NCI-H2196 (cell line): ENCODE data around the gene IFNGR1.
"Not testable (repeated sequence)": the region's sequence is repeated elsewhere in the genome, so short reads cannot be mapped to it uniquely, and the experiment has no call there.

Experiments used
- DNase-seq: peaks from one replicate; lab custom pipeline; 2025; ENCODE audit not compliant: unreplicated experiment; lab: John Stamatoyannopoulos, UW

Gene IFNGR1

DNA sequence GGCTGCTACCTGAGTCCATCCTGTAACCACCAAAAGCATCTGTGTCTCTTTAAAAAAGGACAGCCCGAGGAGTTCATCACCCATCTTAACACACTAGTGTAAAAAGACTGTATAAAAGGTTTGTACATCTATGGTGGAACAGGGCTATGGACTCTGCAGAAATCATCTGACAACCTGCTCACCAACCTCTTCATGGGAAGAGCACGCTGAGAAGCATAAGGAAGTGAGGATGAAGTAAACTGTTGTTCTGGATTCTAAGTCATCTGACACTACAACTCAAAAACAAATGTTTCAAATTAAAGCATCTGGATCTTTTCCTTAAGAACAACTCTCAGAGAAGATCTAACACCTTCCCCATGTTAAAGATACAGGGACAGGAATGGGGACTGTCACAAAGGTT, 5.4 kb downstream of the IFNGR1 start:
- no peak for DNase-seq

DNA sequence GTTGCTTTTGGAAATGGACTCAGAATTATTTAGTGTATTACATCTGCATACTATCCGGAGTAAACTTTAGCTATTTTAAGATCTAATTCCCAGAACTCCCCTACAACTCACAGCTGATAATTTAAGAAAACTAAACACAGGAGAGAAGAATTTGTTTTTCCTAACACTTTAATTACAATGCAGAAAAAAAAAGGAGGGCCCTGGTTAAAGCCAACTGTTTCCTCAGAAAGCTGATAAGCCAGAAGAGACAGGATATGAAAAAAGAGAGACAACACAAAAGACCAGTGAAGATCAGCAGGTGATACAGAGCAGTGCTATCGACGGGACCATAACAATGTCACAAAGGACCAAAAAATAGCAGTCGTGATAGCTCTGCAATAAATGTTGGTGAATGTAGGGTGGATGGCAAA, 5.8 kb downstream of the IFNGR1 start:
- no peak for DNase-seq

DNA sequence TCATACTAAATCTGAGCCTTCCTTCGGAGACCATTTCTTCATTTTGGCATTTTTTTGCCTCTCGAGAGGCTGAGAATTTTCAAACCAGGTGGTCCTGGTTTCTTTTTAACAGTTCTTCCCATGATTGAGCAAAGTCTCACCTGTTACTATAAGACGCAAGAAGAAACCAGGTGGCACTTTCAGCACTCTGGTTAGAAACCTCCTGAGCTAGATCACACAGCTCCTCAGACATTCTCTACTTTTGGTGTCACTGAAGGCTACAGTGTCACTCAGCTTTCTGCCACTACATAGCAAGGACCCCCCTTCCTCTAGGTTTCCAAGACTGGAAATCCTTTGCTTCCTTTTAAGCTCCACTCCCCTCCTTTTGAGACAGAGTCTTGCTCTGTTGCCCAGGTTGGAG, 7.3 kb downstream of the IFNGR1 start:
- no peak for DNase-seq

DNA sequence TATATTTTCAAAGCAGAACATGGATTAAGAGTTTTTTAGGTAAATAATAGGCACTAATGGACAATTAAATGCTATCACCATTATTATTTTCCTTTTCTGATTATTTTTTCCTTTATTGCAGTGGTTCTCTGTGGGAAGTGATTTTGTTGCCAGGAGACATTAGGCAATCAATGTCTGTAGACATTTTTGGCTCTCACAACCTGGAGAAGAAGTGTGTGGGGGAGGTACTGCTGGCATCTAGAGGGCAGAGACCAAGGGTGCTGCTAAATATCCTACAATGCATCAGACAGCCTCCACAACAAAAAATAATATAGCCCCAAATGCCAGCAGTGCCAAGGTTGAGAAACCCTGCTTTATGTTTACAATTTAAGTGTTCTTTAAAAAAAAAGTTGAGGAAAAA, 8.3 kb downstream of the IFNGR1 start:
- no peak for DNase-seq

DNA sequence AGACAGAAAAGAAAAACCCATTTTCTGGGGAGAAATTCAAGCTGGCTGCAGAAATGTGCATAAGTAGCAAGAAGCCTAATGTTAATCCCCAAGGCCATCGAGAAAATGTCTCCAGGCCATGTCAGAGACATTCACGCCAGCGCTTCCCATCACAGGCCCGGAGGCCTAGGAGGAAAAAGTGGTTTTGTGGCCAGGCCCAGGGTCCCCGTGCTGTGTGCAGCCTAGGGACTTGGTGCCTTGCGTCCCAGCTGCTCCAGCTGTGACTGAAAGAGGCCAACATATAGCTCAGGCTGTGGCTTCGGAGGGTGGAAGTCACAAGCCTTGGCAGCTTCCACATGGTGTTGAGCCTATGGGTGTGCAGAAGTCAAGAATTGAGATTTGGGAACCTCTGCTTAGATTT, 10.9 kb downstream of the IFNGR1 start:
- no peak for DNase-seq

DNA sequence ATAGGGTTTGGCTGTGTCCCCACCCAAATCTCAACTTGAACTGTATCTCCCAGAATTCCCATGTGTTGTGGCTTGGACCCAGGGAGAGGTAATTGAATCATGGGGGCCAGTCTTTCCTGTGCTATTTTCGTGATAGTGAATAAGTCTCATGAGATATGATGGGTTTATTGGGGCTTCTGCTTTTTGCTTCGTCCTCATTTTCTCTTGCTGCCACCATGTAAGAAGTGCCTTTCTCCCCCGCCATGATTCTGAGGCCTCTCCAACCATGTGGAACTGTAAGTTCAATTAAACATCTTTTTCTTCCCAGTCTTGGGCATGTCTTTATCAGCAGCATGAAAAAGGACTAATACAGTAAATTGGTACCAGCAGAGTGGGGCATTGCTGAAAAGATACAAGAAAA, 11.7 kb downstream of the IFNGR1 start:
- DNase-seq, result not testable (repeated sequence)

DNA sequence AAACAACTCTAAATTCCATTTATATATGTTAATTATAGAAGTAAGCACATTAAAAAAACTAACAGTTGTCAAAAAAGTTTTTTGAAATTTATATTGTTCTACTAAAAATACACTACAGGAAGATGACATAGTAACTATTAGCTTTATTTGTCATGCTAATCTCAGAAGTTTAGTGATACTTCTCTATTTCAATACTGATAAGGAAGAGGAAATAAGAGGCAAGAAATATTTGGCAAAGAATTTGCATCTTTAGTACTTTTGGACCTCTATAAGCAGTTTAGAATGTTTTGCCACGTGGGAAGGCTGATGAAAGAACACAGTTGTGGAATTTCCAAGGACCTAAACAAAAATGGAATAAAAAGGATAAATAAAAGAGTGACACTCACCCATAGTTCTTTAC, 12.6 kb downstream of the IFNGR1 start:
- DNase-seq, result no peak

DNA sequence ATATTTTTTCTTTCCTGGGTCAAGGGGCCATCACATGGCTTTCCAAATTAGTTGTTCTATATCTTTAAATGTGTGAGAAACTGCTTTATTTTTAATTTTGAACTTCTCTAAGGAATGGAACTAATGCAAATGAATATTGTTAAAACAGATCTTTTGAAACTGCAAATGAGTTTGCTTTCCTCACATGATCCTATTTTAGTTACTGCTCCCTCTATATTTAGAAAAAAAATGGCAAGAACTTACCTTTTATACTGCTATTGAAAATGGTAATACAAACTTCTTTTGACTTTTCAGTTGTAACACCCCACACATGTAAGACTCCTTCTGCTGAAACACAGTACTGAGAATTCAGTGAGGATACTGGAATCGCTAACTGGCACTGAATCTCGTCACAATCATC, 15.9 kb downstream of the IFNGR1 start:
- DNase-seq, result no peak

DNA sequence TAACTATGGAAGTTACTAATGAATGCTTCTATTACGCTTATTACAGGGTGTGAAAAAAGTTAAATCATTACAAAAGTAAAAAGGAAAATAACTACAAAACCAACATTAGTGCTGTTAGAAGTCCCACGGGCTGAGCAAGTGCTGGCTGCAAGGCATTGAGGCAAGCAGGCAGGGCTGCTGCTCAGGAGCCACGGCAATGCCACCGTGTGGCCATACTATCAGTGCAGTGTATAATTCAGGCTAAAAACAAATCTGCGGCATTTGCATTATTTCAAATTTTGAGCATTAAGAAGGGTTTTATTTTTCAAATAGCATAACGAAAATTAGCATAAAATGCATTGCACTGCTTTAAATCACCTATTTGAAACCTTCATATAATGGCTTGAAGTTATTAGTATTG, 17.1 kb downstream of the IFNGR1 start:
- no peak for DNase-seq

DNA sequence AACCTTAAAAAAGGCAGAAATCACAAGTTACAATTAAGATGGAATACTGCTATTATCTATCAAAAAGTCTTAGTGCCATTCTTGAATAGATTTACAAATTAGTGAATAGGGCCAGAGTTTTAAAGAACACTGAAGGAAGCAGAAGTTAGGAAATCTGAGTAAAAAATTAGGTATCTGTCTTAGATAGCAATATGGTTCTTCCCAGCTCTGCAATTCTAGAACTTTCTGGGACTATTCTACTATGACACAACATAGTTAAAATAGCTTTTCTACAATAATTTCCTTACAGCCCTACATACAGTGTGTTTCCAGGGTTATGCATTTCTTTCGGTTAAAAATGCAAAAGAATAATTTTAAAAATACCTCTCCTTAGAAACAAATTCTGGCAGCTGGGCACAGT, 18.2 kb downstream of the IFNGR1 start:
- DNase-seq, result no peak

DNA sequence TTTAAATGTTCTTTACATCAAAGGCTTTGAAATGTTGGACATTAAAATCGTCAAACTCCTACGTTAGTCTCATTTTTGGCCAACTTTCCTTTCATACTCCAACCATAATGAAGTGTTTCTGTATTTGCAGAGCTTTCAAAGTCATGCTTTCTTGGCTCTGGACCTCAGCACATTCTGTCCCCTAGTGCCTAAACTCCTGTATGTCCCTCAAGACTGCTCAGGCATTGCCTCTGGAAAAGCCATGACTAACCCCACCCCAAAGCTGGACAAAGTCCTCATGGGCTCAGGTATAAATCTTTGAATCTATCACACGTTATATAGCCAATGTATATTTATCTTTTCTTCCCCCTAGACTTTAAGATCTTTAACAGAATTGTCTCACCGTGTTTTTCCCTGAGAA, 18.9 kb downstream of the IFNGR1 start:
- DNase-seq, result no peak

DNA sequence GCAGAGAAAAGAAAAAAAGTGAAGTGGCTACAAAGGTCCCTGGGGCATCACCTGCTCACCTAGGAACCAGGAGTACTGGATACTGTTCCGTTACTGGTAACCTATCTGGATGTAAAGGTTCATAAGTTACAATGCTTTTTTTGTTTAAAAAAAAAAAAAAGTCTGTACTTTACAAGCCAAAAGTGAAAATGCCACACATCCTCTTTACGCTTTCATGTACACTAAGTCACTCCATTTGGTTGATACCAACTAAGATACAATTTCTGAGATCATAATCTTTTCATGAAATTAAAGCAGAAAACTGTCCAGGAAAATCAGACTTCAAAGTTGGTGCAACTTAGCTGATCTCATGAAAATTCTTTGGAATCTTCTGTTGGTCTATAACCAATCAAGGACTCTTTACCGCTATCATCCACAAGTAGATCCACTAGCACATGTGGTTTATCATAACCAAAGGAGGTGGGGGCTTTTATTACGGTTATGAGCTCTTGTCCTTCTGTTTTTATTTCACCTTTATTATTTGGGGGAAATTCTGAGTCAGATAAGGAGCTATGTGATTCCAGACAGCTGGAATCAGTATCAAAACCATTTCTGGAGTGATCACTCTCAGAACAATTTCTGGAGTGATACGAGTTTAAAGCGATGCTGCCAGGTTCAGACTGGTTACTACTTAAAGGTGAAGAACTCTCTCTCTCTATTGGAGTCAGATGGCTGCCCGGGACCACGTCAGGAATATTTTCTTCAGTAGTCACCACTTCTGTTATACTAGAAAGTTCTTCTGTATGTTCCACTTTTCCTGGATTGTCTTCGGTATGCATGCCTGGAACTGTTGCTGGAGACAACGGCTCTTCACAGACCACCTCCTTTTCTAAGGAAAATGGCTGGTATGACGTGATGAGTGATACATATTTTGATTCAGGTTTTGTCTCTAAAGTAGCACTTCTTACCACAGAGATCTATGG, 21.2 kb downstream of the IFNGR1 start:
- no peak for DNase-seq

DNA sequence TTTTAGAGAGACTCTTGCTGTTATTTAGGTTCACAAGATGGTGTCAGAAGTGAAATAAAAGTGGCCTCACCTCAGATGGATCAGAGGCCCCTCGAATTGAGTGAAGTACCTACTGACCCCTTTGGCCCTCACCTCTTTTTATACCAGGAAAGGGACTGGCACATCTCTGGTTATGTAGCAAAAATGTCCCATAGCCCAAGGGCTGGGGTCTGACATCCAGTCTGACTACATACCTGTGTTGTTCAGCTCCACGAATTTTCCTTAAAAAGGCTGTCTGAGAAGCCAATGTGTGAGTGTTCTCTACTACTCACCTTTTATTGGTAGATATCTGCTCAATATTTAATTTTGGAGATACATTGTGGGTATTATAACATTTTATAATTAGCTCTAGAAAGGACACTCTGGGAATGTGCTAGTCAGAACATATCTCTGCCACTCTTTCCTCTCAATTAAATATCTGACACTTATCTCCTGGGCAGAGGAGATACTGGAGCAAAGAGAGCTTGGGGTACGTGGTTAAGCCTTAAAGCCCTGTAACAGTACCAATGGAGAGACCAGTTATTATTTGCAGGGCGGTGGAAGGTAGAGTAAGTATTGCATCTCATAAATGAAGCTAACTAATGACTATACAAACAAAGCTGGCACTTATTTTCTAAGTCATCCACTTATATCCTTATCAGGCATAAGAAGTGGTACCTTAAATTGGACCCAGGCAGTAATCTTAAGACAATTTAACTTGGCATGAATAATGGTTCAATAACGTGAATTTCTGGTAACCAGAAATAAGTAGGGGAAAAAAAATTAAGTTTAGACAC, 25.7 kb downstream of the IFNGR1 start:
- no peak for DNase-seq

DNA sequence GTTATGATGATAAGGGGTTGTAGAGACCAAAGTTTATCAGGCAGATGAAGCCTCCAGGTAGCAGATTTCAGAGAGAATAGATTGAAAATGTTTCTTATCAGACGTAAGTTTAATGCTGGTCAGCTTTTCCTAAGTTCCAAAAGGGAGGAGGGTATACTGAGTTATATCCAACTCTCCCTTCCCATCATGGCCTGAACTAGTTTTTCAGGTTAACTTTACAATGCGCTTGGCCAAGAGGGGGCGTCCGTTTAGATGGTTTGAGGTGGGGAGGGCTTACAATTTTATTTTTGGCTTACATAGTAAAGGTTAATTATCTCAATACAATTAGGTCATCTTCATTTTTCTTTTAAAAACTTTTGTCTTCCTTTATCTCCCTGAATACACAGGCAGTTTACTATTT, 26.4 kb downstream of the IFNGR1 start:
- DNase-seq, result no peak

DNA sequence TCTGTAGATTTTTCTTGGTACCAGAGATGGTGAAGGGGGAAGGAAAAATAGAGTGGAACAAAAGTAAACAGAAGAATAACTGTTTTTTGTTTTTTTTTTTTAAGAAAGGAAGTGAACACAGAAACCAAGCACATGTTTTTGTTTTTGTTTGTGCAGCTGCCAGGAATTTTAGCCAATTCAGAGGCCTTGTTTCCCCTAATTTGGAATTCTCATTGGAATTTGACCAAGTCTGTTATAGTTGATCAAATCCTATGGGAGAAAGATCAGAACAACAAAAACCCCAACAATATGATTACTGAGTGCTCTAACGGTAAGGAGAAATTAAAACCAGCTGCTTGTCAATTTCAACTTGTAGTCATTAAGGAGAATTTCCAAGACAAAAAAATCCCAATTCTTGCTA, 27.5 kb downstream of the IFNGR1 start:
- no peak for DNase-seq

DNA sequence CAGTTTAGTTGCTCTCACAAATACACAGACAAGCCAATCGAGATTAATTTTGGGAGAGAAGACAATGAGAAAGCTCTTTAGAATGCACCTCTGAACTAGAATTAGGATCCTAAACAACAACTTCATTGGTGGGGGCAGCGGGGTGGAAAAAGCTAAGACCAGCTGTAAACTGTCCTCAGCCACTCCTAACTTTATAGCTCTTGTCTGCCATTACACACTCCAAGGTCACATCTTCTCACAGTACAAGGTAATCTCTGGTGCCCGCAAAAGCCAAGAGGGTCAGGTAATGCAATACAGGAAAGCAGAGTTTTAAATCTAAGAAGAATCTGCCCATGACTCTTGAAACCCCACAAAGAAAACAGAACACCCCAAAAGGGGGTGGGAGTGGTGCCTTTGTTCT, 27.9 kb downstream of the IFNGR1 start:
- DNase-seq, result no peak

DNA sequence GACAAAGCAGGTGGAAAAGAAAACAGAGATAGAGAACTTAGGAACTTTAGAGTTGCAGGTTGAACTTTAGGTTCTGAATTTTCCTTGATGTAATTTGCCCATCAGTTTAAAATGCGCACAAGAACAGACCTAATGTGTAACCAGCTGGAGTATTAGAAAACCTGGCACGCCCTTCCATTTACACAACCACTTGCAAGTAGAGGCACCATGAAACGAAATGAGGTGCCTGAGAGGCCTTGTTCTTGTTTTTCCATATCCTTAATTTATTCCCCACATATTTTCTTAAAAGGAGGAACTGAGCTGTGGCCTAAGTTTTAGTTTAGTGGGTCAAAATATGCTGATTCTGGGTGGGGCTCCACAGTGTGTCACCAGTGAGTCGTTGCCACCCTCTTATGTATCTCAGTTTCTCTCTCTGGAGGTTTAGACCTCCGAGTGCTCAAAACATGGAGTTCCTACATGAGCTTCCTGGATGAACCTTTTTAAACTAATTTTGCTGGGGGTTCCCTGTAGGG, 28.5 kb downstream of the IFNGR1 start:
- no peak for DNase-seq

DNA sequence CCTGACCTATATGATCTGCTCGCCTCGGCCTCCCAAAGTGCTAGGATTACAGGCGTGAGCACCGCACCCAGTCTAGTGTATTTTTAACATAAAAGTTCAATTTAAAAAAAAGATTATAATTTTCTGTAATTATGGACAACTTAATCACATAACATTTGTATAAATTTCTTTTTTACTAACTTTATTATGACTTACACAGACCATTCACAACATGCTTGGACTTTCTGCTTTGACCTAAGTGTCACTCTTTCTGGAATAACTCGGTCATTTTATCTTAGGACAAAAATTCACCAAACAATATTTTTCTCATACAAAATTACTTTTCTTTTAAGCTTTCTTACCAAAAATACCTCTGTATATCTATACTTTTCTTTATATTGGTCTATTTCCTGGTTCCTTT, 30.3 kb downstream of the IFNGR1 start:
- peak; percentile 14 for DNase-seq

DNA sequence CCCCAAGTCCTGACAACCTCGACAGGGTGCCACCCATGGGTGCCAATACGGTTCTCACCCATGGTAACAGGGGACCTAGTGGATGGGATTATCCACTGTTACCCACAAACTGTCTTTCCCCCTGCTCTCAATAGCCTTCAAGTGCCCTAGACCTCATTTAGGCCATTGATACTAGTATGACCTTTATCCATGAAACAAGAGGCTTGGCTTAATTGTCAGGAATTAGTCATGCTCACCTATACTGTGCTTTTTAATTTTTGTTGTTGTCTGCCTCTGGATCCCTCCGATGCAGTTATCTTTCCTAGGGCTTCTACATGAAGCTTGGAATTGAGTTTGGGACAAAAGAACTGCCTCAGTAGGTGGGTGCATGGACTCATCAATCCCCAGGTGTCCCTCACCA, 33.9 kb downstream of the IFNGR1 start:
- no peak for DNase-seq

DNA sequence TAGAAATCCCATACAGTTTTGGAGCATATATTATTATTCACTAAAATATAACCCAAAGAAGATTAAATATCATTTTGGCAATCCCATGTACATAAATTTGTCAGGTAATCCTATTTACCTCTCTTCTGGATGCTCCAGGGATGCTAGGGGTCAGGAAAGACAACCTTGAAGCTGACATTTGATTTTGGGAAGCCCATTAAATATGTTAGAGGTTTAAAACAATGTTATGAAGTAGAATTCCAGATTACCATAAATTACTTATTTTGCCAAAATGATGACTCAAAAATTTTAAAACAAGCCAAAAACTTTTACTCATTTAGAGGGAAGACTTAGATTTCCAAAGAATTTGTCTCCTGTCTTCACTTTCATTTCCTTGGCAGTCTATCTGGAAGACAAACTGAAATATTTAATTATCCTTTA, 36.5 kb downstream of the IFNGR1 start:
- DNase-seq, result no peak

DNA sequence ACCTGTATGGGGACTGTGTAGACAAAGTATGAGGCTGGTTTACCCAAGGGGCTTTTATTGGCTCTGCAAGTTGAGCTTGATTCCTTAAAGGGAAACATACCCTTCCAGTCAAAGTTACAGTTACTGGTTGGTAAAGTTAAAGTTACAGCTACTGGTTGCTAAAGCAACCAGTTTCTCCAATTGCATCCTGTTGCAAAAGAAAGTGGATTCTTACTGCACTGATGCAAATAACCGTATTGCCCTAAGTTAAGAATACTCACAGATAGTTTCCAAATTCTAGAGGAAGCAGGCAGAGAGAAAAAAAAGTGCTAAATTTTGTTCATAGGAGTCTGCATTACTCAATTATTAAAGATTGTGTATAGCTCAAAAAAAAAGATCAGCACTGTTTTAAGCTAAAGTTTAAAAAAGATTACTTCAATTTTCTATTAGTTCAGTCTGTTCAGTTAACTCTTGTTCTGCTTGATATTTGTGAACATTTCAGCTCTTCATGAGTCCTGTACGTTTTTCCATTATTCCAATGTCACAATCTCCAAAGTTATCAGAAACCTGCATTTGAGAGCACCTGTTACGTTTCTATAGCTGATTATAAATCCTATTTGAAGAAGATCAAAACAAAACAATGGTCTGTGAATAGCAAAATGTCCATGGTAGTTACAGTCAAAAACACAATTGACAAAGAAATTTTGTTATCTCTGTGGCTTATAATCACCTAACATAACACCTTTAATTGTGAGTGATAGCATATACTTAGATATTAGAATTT, 37.1 kb downstream of the IFNGR1 start:
- DNase-seq, result no peak
